HG02938 (cell line): ENCODE measurements around the gene GTF2H3.

Source experiments
- ATAC-seq: cut with Tn5 transposase; IDR thresholded peaks from one replicate; pipeline ENCODE4 v1.9.1; 2021; ENCODE audit warnings: mild to moderate bottlenecking, moderate library complexity; ENCODE audit not compliant: unreplicated experiment

Gene GTF2H3

DNA sequence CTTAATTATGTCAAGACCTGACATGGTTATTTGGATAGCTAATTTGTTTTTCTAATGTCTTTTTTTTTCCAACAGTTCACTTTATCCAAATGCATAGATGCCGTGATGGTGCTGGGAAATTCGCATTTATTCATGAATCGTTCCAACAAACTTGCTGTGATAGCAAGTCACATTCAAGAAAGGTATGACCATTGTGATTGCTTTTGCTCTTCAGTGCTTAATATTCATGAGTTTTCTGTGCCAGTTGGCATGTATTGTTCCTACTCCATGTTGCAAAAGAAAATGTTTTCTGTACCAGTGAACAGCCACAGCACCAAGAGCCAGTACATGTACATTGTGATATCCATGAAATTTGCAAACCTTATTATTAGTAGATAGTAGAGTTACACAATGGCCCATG, 11.8 kb downstream of the GTF2H3 start:
- ATAC-seq, result no peak

DNA sequence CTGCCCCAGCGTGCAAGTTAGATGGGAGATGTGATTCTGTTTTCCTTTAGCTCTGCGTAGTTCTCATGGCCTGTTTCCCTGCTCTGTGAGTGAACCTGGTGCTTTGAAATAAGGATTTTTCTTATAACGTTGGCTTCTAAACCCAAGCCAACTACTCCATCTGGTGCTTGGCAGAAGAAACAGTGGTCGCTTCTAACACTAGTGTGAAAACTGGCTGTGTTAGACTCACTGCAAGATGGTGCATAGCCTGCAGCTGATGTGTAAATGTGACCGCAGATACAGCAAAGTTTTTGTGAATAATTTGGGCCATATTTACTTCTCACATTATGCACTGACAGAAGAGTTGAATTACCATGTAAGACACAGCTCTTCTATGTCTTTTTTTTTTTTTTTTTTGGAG, 12.2 kb downstream of the GTF2H3 start:
- ATAC-seq, result no peak

GRCh38 chr12:123648401-123648800, 14.8 kb downstream of the GTF2H3 start:
- ATAC-seq, result no peak

GRCh38 chr12:123654129-123654701, 20.6 kb downstream of the GTF2H3 start:
- ATAC-seq, result no peak

DNA sequence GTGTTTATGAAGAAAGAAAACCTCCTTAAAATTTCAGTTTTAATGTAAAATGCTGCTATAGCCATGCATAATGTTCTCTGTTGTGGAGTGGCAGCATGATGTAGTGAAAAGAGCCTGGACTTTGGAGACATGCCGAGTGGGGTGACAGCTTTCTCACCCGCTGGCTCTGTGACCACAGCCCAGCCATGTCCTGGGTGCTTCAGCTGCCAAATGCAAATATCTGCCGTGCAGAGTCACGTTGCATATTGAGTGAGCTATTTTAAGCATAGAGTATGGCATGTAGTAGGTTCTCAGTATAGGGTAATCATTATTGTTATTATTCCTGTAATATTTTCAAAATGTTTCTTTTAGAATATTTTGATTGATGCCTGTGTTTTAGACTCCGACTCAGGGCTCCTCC, 21.8 kb downstream of the GTF2H3 start:
- peak; percentile 91 for ATAC-seq

- no peak for ATAC-seq
Measured at GRCh38 chr12:123656392-123656791, 22.8 kb downstream of the GTF2H3 start.

DNA sequence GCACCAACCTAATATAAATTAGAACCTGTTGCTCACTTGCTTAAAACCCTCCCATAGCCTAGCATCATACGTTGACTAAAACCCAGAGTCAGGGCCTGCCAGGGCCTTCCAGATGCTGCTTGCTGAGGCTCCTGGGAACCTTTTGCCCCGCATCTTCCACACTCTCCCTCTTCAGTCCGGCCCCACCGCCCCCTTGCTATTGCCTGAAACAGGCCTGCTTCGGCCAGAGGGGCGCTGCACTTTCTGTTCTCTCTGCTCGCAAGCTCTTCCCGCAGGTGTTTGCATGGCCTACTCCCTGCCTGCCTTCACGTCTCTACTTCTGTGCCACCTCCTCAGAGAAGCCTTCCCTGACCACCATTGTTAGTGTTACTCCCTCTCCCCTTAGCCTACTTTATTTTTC, 23.6 kb downstream of the GTF2H3 start:
- ATAC-seq, result no peak

DNA sequence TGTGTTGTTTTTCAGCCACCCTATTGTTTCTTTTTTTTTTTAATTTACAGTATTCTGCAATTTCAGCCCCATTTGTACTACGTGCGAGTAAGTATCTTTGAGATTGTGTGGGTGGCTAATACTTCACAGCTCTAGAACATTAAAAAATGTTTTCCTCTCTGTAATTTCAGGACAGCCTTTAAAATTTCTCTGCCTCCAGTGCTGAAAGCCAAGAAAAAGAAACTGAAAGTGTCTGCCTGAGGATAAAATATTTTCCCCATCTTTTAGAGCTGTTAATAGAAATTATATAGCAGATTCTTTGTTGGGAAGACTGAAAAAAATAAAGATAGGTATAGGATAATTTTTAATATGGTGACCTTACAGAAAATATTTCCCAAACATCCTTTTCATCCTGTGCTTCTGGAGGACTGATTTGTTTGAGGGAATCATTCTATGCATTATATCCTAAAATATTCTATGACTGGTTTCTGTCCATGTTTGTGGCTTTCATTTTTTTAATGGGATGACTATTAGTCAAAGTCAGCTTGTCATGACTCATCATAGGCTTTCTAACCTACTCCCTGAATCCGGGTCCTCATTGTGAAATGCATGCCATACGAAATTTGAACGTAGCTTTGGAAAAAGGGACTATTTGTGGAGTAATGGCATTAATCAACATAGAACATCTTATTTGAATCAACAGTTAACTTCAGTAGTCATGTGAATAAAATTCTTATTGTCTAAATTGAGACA, 26.5 kb downstream of the GTF2H3 start:
- ATAC-seq, result no peak

DNA sequence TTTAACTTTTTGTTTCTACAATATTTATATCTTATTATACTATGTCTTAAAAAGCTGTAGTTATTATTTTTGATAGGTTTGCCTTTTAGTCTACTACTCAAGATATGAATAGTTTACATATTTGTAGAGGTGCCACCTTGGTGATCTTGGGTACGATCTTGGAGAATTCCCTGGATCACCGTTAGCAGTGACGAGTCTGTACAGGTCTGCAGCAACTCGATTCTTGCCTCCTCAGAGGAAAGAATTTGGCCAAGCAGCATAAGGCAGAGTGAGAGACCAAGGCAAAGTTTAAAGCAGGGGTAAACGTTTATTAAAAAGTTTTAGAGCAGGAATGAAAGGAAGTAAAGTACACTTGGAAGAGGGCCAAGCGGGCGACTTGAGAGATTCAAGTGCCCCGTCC, 34.1 kb downstream of the GTF2H3 start:
- ATAC-seq, result no peak

- ATAC-seq, result peak; percentile 94
Measured at GRCh38 chr12:123670882-123671728, 37.5 kb downstream of the GTF2H3 start, which contains the start of gene TCTN2. Gene TCTN2, plus strand, starts transcription at chr12:123671113. Its CDS starts 128 bp downstream, at chr12:123671241.

GRCh38 chr12:123671876-123672275, 38.2 kb downstream of the GTF2H3 start:
- ATAC-seq, result no peak

- ATAC-seq, result no peak
Measured at GRCh38 chr12:123675436-123675835, 41.8 kb downstream of the GTF2H3 start.

GRCh38 chr12:123676616-123677320, 43.1 kb downstream of the GTF2H3 start:
- no peak for ATAC-seq

GRCh38 chr12:123678981-123679380, 45.4 kb downstream of the GTF2H3 start:
- no peak for ATAC-seq

DNA sequence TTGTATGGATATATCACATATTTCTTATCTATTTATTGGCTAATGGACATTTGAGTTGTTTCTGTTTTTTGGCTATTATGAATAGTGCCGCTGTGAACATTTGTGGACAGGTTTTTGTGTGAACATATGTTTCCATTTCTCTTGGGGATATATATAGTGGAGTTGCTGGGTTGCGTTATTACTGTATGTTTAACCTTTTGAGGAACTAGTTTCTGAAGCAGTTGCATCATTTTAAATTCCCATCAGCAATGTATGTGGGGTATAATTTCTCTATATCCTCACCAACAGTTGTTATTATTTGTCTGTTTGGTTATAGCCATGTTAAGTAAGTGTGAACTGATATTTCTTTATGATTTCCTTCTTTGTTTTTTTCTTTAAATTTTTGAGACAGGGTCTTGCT, 48.0 kb downstream of the GTF2H3 start:
- no peak for ATAC-seq

GRCh38 chr12:123683964-123684363, 50.3 kb downstream of the GTF2H3 start:
- ATAC-seq, result no peak

GRCh38 chr12:123686636-123687190, 53.1 kb downstream of the GTF2H3 start:
- no peak for ATAC-seq

GRCh38 chr12:123690191-123690840, 56.7 kb downstream of the GTF2H3 start:
- ATAC-seq, result no peak

DNA sequence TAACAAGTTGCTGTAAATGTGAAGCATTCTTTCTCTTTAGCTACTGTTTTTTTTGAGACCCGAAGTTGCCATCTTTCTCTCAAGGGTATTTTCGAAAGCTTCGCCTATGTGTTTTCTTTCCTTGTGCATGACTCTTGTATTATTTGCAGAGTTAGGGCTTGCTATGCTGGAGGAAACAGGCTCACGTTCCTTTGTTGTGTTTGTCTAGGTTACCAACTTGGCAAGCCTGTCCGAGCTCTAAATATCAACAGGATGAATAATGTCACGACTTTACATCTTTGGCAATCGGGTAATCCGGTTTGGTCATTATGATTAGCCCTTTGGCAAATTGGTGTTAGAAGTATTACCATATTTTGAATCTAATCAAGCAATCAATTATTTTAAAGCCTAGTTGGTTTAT, 62.6 kb downstream of the GTF2H3 start:
- ATAC-seq, result no peak

- no peak for ATAC-seq
Measured at GRCh38 chr12:123696646-123697045, 63.0 kb downstream of the GTF2H3 start.
